PC-9 (cell line): ENCODE results near the gene CEP85L. TPM values are rescaled to one million over a fixed set of nuclear protein-coding genes. Genes with fewer than 3 reads are reported as not detected.

Experiments
- Bru-seq: library from RNA; stranded (reverse); fragments of 400-500 nt; gene quantifications from one replicate; lab custom pipeline; 2021; lab: Mats Ljungman, UMichigan
- BruChase-seq, 2 experiments: library from RNA; stranded (reverse); fragments of 400-500 nt; gene quantifications; one replicate each; lab custom pipeline; 2021; lab: Mats Ljungman, UMichigan
- BruUV-seq: library from RNA; stranded (reverse); fragments of 400-500 nt; replicated peaks from 2 replicates; lab custom pipeline; 2021; lab: Mats Ljungman, UMichigan
- CTCF ChIA-PET: fragments of 300-600 bp; sonication (Branson Sonifier 250); formaldehyde crosslinking; loops from one replicate; lab custom pipeline; 2022; ENCODE audit warnings: antibody characterized with exemption; lab: Charles Lee
- POLR2A ChIA-PET: fragments of 300-600 bp; sonication (Branson Sonifier 250); formaldehyde crosslinking; loops from one replicate; lab custom pipeline; 2022; ENCODE audit warnings: antibody characterized with exemption; ENCODE audit not compliant: unreplicated experiment; lab: Charles Lee
- DNase-seq, 2 experiments: peaks; one replicate each; pipeline versions ENCODE4 v3.0.0 to v3.0.0-alpha.2; 2015 to 2022; ENCODE audit warnings: mixed read lengths in 1 of 2
- H2AFZ ChIP-seq: fragments of 200-600 bp; sonication (generic); 2 replicates; pipeline ENCODE4 v1.8.1; 2017; ENCODE audit warnings: antibody characterized with exemption
- H3F3A ChIP-seq: fragments of 200-600 bp; sonication (generic); 2 replicates; pipeline ENCODE4 v1.8.1; 2017; ENCODE audit warnings: antibody characterized with exemption, mild to moderate bottlenecking, low read depth; ENCODE audit not compliant: insufficient read depth
- H3K27ac ChIP-seq: fragments of 200-600 bp; sonication (generic); 2 replicates; pipeline ENCODE4 v1.6.1; 2016; ENCODE audit warnings: mixed run types
- H3K27me3 ChIP-seq: fragments of 200-600 bp; sonication (generic); 2 replicates; pipeline ENCODE4 v1.6.1; 2016; ENCODE audit warnings: low read depth, mixed run types; ENCODE audit not compliant: insufficient read depth
- H3K36me3 ChIP-seq: fragments of 200-600 bp; sonication (generic); 2 replicates; pipeline ENCODE4 v1.6.1; 2016; ENCODE audit warnings: low read depth, mixed run types
- H3K4me1 ChIP-seq: fragments of 200-600 bp; sonication (generic); replicated peaks from 2 replicates; pipeline ENCODE4 v1.6.1; 2016; ENCODE audit warnings: mixed run types; ENCODE audit not compliant: insufficient read depth
- H3K4me2 ChIP-seq: fragments of 200-600 bp; sonication (generic); 2 replicates; pipeline ENCODE4 v1.6.1; 2017; ENCODE audit warnings: mixed run types
- H3K4me3 ChIP-seq: fragments of 200-600 bp; sonication (generic); 2 replicates; pipeline ENCODE4 v1.6.1; 2016; ENCODE audit warnings: mixed run types
- H3K79me2 ChIP-seq: fragments of 200-600 bp; sonication (generic); 2 replicates; pipeline ENCODE4 v1.6.1; 2017; ENCODE audit warnings: low read depth, mixed run types
- H3K9me2 ChIP-seq: fragments of 200-600 bp; sonication (generic); 2 replicates; pipeline ENCODE4 v1.8.1; 2017; ENCODE audit warnings: mild to moderate bottlenecking; ENCODE audit not compliant: insufficient read depth
- H3K9me3 ChIP-seq: fragments of 200-600 bp; sonication (generic); 2 replicates; pipeline ENCODE4 v1.8.1; 2016; ENCODE audit warnings: low read depth; ENCODE audit not compliant: insufficient read depth
- H4K20me1 ChIP-seq: fragments of 200-600 bp; sonication (generic); 2 replicates; pipeline ENCODE4 v1.8.1; 2017; ENCODE audit not compliant: insufficient read depth
- EZH2 ChIP-seq: fragments of 200-600 bp; sonication (generic); IDR thresholded peaks from 2 replicates; pipeline ENCODE4 v1.8.0; 2017; ENCODE audit warnings: antibody characterized with exemption, low read depth
- intact Hi-C: fragments of 100-400 bp; cut with micrococcal nuclease; formaldehyde crosslinking; loops from one replicate; pipeline ENCODE4 v1.10.0; 2022; ENCODE audit not compliant: unreplicated experiment
- long read RNA-seq: library from polyadenylated mRNA; stranded (forward); transcript quantifications from one replicate; pipeline ENCODE4 v2.0.0, GENCODE V29; 2022
- total RNA-seq: library from RNA; stranded (reverse); gene quantifications from 2 replicates; pipeline ENCODE4 v1.2.3, GENCODE V29; 2021
- TF ChIP-seq, protein P1 (sequence below): fragments of 200-600 bp; sonication (generic); conservative IDR thresholded peaks from 2 replicates; pipeline ENCODE4 v1.6.1; 2017; ENCODE audit warnings: mixed run types, antibody characterized with exemption, mild to moderate bottlenecking, moderate library complexity

Gene CEP85L
- 3.0 TPM in 2 replicates for total RNA-seq
- percentile 58 among the genes with signal in this experiment for Bru-seq, nascent RNA
- percentile 51 among the genes with signal in this experiment for BruChase-seq, experiment 1, labeled RNA remaining after a 2-hour chase
- percentile 33 among the genes with signal in this experiment for BruChase-seq, experiment 2, labeled RNA remaining after a 6-hour chase
- long read RNA-seq, full-length matches to known transcripts: 1 of 1 reads
- long read RNA-seq, partial matches to known transcripts: 0 of 1 reads
- long read RNA-seq, other reads (novel, unspliced or antisense): 0 of 1 reads

DNA sequence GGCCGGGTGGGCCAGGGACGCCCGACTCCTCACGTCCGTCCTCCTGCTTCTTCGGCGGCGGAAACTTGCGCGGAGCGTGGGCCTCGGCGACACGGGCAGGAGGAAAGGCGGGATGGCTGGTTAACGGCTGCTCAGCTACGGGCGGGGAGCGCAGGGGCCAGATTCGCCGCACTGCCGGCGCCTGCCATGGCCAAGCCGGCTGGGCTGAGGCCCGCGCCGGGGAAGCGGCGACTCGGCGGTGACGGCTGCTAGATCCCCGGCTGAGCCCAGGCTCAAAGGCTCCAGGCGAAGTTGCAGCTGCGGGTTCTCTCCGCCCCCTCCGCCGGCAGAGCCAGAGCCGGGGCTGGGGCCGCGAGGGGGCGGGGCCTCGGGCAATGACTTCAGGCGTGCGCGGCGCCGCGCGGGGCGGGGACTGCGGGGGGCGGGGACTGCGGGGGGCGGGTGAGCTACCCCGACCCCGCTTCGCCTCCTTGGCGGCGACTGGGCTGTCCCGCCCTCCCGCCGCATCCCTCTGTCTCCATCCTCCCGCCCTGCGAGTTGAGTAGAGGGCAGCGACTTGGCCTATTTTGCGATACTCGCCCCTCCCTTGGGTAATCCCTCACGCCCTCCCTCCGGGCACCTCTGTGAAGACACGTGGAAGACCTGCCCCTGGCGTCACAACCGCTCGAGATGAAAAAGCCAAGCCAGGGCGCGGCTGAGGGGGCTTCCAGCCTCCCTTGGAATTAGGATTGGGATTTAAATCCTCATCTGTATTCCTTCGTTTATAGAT lies at the start of gene CEP85L:
Gene CEP85L (minus strand): TSS at position 310 of the 769 bp plus-strand sequence. CDS start 322 bp downstream, outside the sequence.
- POLR2A ChIA-PET: interaction anchor here (0.6 to 0.7 kb wide), 3 partner anchors 53 to 283 kb away, joined by 5 to 11 read pairs (median 8); no protein-coding TSS in a partner anchor
- H3K27ac ChIP-seq: peak within 1 kb of the TSS; percentile 30; the same call in 1 of the 2 replicates

GRCh38 chr6:118700531-118700930 lies 49.1 kb upstream of the CEP85L start:
- no peak overlapping the region for H2AFZ ChIP-seq
- no peaks in the 10 kb centered on the region for H3F3A ChIP-seq
- H3K4me1 ChIP-seq: peaks cover 5% of the 10 kb centered on the region
- POLR2A ChIA-PET: no interaction called here
- H3K4me3 ChIP-seq: no peak overlapping the region
- H3K9me2 ChIP-seq: no peaks in the 10 kb centered on the region
- intact Hi-C loops: no loop called here
- peaks cover 38% of the 10 kb centered on the region for H3K79me2 ChIP-seq
- TF ChIP-seq, protein P1, sequence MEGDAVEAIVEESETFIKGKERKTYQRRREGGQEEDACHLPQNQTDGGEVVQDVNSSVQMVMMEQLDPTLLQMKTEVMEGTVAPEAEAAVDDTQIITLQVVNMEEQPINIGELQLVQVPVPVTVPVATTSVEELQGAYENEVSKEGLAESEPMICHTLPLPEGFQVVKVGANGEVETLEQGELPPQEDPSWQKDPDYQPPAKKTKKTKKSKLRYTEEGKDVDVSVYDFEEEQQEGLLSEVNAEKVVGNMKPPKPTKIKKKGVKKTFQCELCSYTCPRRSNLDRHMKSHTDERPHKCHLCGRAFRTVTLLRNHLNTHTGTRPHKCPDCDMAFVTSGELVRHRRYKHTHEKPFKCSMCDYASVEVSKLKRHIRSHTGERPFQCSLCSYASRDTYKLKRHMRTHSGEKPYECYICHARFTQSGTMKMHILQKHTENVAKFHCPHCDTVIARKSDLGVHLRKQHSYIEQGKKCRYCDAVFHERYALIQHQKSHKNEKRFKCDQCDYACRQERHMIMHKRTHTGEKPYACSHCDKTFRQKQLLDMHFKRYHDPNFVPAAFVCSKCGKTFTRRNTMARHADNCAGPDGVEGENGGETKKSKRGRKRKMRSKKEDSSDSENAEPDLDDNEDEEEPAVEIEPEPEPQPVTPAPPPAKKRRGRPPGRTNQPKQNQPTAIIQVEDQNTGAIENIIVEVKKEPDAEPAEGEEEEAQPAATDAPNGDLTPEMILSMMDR: no peak
- TF ChIP-seq EZH2: no peak
- H3K27ac ChIP-seq: no peak overlapping the region
- H3K4me2 ChIP-seq: no peak overlapping the region
- BruUV-seq: no TSS peak
- no peaks in the 10 kb centered on the region for H3K9me3 ChIP-seq
- DNase-seq: no peak
- no peaks in the 10 kb centered on the region for H3K27me3 ChIP-seq
- H3K36me3 ChIP-seq: no peaks in the 10 kb centered on the region
- no peaks in the 10 kb centered on the region for H4K20me1 ChIP-seq
- CTCF ChIA-PET: no interaction called here

More for the DNA sequence above, at the start of gene CEP85L:
- H3K79me2 ChIP-seq: peaks cover 41% of the 10 kb centered on the region
- peak within 1 kb of the TSS; percentile 89 for H3K4me2 ChIP-seq
- H3K9me2 ChIP-seq: no peaks in the 10 kb centered on the region
- no peak for TF ChIP-seq EZH2
- TF ChIP-seq, protein P1: no peak
- CTCF ChIA-PET: interaction anchor here (0.5 to 0.6 kb wide), 4 partner anchors 26 to 84 kb away, joined by 3 to 10 read pairs (median 6); no protein-coding TSS in a partner anchor
- no peaks in the 10 kb centered on the region; the same call in 1 of the 2 replicates for H3K9me3 ChIP-seq
- intact Hi-C loops: loop anchor here (2.0 to 5.0 kb wide), 3 partner anchors 57 to 241 kb away; partner anchors contain the start of gene ASF1A
- H3K4me3 ChIP-seq: peak within 1 kb of the TSS; percentile 82
- DNase-seq: peak; percentile 82 to 84
- H3K36me3 ChIP-seq: no peaks in the 10 kb centered on the region
- peaks cover 14% of the 10 kb centered on the region for H3F3A ChIP-seq
- peak within 1 kb of the TSS; percentile 99 for H2AFZ ChIP-seq
- no peaks in the 10 kb centered on the region for H3K27me3 ChIP-seq
- no peaks in the 10 kb centered on the region for H4K20me1 ChIP-seq
- no TSS peak for BruUV-seq
- H3K4me1 ChIP-seq: peaks cover 23% of the 10 kb centered on the region

DNA sequence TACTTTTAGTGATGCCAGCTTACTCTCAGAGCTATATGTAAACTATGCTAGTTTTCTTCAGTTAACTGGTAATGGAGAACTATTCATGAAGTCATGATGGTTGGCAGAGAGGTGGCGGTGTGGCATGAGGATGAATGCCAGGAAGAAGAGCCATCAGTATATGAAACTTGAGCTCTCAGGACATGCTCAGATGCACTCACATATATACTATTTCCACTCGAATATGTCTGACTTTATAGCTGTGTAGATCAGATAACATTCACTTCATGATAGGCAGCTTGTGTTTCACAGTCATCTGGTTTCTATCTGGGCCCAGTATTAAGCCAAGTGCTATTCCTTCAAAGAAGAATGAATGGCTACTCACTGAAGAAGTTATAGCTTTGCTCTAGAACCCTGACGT lies 46.2 kb upstream of the CEP85L start:
- DNase-seq: no peak
- ChIA-PET POLR2A (no interaction called here), CTCF (no interaction called here)
- no TSS peak for BruUV-seq
- Histone ChIP-seq H3K27me3 (no peaks in the 10 kb centered on the region), H3K27ac (no peak overlapping the region), H3K4me1 (no peaks in the 10 kb centered on the region), H3K9me3 (no peaks in the 10 kb centered on the region), H3K36me3 (no peaks in the 10 kb centered on the region), H3K4me2 (no peak overlapping the region), H2AFZ (no peak overlapping the region), H4K20me1 (no peaks in the 10 kb centered on the region), H3K79me2 (peaks cover 22% of the 10 kb centered on the region; the same call in 1 of the 2 replicates), H3F3A (no peaks in the 10 kb centered on the region), H3K4me3 (no peak overlapping the region), H3K9me2 (no peaks in the 10 kb centered on the region)
- intact Hi-C loops: no loop called here
- TF ChIP-seq, protein P1: no peak
- TF ChIP-seq EZH2: no peak
